WERI-Rb-1 (cell line): Measurements from ENCODE around the gene SFXN1.

Experiments used
- DNase-seq: peaks from one replicate; pipeline ENCODE4 v3.0.0-alpha.2; 2020
- H3K27ac ChIP-seq: fragments of 250-450 bp; sonication (Bioruptor Pico); 2 replicates; pipeline ENCODE4 v1.5.1; 2020; ENCODE audit warnings: mild to moderate bottlenecking, moderate library complexity
- H3K27me3 ChIP-seq: fragments of 250-450 bp; sonication (Bioruptor Pico); 2 replicates; pipeline ENCODE4 v1.5.1; 2021; ENCODE audit warnings: mild to moderate bottlenecking, low read depth, moderate library complexity; ENCODE audit not compliant: insufficient read depth, severe bottlenecking
- H3K36me3 ChIP-seq: fragments of 250-450 bp; sonication (Bioruptor Pico); 2 replicates; pipeline ENCODE4 v1.5.1; 2020; ENCODE audit warnings: mild to moderate bottlenecking, moderate library complexity
- H3K4me3 ChIP-seq: 2 replicates; pipeline ENCODE4 v1.5.1; 2011; ENCODE audit warnings: low read depth, mild to moderate bottlenecking, control low read depth, low read length
- H3K9me3 ChIP-seq: fragments of 250-450 bp; sonication (Bioruptor Pico); 2 replicates; pipeline ENCODE4 v1.5.1; 2021; ENCODE audit warnings: mild to moderate bottlenecking, moderate library complexity; ENCODE audit not compliant: severe bottlenecking
- TF ChIP-seq, protein P1 (sequence below): IDR thresholded peaks from 2 replicates; pipeline ENCODE4 v1.5.1; 2011; ENCODE audit warnings: low read depth, mild to moderate bottlenecking, control low read depth, inconsistent platforms, low read length

The SFXN1 gene

DNA sequence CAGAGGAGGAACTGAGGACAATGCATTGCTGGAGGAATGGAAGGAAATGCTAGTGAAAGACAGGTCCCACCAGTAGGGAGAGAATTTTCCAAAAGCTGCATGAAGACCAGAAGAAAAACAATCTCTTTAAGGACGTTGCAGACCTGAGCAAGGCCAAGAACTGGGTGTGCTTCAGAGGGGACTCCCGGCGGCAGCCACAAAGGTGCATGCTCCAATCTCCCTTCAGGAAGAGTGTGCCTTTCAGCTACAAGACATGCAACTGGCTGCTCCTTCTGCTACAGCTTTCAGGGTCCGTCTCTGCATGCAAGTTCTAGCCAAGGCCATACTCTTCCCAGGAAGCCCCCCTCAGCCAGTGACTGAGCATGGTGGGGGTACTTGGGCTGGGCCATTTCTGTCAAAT, 62.9 kb downstream of the SFXN1 start:
- H3K27me3 ChIP-seq = no peaks in the 10 kb centered on the region
- no peak for DNase-seq
- H3K4me3 ChIP-seq = no peak overlapping the region
- no peaks in the 10 kb centered on the region for H3K9me3 ChIP-seq
- H3K36me3 ChIP-seq = no peaks in the 10 kb centered on the region
- no peak overlapping the region for H3K27ac ChIP-seq
- TF ChIP-seq, protein P1, sequence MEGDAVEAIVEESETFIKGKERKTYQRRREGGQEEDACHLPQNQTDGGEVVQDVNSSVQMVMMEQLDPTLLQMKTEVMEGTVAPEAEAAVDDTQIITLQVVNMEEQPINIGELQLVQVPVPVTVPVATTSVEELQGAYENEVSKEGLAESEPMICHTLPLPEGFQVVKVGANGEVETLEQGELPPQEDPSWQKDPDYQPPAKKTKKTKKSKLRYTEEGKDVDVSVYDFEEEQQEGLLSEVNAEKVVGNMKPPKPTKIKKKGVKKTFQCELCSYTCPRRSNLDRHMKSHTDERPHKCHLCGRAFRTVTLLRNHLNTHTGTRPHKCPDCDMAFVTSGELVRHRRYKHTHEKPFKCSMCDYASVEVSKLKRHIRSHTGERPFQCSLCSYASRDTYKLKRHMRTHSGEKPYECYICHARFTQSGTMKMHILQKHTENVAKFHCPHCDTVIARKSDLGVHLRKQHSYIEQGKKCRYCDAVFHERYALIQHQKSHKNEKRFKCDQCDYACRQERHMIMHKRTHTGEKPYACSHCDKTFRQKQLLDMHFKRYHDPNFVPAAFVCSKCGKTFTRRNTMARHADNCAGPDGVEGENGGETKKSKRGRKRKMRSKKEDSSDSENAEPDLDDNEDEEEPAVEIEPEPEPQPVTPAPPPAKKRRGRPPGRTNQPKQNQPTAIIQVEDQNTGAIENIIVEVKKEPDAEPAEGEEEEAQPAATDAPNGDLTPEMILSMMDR = no peak

DNA sequence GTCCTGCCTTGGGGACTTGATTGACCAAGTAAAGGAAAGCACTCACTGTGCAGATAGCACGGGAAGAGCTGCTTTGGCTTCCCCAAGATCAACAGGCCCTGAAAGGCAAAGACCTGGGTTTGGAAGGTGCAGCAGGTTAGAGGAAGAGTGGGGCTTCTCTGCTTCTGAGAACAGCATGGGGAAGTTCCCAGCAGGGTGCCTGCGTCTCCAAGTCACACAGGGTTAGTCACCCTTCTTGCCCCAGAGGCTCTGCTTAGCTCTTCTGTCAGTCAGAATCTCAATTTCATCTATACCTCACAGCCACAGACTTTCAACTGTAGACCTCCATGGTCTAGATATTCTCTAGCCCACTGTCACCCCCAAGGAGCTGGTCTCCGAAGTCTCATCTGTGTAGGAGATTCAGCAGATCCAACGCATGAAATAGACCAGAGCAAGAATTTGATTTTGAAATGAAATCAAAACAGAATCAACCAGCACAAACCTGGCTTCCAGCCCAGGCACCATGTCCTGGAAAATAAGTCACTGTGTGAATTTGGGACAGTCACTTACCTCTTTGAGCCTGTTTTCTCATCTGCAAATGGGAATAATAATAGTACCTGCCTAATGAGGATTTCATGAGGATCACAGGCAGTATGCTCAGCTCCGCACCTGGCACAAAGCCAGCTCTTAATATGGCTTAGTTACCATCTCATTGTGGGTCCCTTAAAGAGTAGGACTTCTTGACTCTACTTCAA, 64.0 kb downstream of the SFXN1 start:
- Histone ChIP-seq H3K4me3 (no peak overlapping the region), H3K9me3 (no peaks in the 10 kb centered on the region), H3K27ac (no peak overlapping the region), H3K36me3 (no peaks in the 10 kb centered on the region), H3K27me3 (no peaks in the 10 kb centered on the region)
- DNase-seq = peak; percentile 33
- TF ChIP-seq, protein P1 = no peak

DNA sequence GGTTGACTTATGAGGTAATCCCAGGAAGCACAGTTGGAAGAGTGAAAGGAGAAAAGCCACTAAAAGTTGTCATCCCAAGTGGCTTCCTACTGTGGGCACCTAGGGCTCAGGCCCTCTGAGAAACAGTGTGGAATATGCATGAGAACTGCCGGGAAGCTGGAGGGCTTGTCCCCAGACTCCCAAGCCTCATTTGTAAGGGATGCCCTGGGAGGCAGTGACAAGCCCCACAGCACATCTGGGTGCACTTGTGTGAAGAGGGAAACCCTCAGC, 64.5 kb downstream of the SFXN1 start:
- TF ChIP-seq, protein P1 = no peak
- Histone ChIP-seq H3K27ac (no peak overlapping the region), H3K9me3 (no peaks in the 10 kb centered on the region), H3K36me3 (no peaks in the 10 kb centered on the region), H3K27me3 (no peaks in the 10 kb centered on the region), H3K4me3 (no peak overlapping the region)
- no peak for DNase-seq

DNA sequence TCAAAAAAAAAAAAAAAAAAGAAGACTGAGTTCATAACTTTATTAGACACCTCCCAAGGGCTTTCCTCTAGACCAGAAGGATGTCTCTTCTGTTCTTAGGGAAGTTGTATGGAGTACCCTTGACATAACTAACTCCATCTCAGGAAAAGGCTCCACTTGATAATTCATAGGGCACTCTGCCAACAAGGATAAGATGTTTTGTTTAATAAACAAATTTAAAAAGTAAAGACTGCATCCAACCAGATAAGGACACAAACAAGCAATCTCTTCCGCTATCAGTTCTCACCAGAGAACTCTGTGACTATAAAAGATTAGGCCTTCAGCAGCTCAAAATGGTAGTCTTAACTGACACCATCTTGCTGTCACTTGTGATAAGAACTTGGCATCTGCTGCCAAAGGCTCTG, 65.8 kb downstream of the SFXN1 start:
- TF ChIP-seq, protein P1 = no peak
- DNase-seq = no peak
- Histone ChIP-seq H3K27ac (no peak overlapping the region), H3K4me3 (no peak overlapping the region), H3K9me3 (no peaks in the 10 kb centered on the region), H3K27me3 (no peaks in the 10 kb centered on the region), H3K36me3 (no peaks in the 10 kb centered on the region)

DNA sequence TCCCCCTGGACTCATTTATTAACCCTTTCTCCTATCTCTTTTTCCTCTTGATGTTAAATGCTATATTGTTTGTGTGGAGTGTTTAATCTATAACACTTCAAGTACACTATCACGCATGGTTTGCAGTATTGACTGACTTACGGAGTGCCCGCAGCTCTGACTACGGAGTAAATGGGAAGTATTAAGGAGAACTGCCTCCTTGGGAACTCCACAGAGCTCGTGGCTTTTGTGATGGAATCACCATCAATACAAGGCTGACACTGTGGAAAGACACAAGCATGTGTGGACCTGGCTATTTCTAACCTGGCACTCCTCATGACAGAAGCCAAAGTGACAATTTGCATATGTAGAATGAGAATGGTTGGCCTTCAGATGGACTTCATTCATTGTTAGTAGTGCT, 66.2 kb downstream of the SFXN1 start:
- Histone ChIP-seq H3K4me3 (no peak overlapping the region), H3K9me3 (no peaks in the 10 kb centered on the region), H3K27ac (no peak overlapping the region), H3K36me3 (no peaks in the 10 kb centered on the region), H3K27me3 (no peaks in the 10 kb centered on the region)
- DNase-seq = no peak
- TF ChIP-seq, protein P1 = no peak

DNA sequence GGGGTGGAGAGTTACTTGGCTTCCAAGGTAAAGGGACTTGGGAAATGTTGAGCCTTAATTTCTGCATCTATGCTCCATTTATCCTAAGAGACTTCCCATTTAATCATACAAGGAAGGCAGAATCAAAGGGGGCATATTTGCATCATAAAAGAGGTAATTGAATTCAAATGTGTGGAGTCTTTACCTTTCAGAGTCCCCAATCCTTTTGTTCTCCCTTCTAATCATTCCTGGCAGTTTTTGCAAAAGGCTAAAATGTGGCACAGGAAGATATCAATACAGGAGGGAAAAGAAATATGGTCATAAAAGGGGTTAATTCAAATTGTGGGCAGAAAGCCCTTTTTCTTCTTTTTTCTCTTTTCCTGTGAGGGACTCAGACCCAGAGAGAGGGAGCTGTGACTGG, 69.5 kb downstream of the SFXN1 start:
- H3K9me3 ChIP-seq = no peaks in the 10 kb centered on the region
- TF ChIP-seq, protein P1 = no peak
- no peak for DNase-seq
- no peak overlapping the region for H3K27ac ChIP-seq
- H3K4me3 ChIP-seq = no peak overlapping the region
- no peaks in the 10 kb centered on the region for H3K27me3 ChIP-seq
- no peaks in the 10 kb centered on the region for H3K36me3 ChIP-seq
